CD4-positive, alpha-beta T cell treated with Interferon gamma for 1 hour (primary cell): ENCODE data around the gene INTS14.
"Not testable (repeated sequence)": the region's sequence is repeated elsewhere in the genome, so short reads cannot be mapped to it uniquely, and the experiment has no call there.

ENCODE experiments used
- DNase-seq: peaks from one replicate; pipeline ENCODE4 v3.0.0-alpha.2; 2020

INTS14 gene

GRCh38 chr15:65630760-65631159 lies 19.8 kb upstream of the INTS14 start:
- DNase-seq: no peak

GRCh38 chr15:65629548-65629947 lies 18.6 kb upstream of the INTS14 start:
- DNase-seq: no peak

- DNase-seq: no peak
These were observed 15.9 kb upstream of the INTS14 start for GRCh38 chr15:65626856-65627255.

GRCh38 chr15:65623103-65623502 lies 12.2 kb upstream of the INTS14 start:
- DNase-seq: no peak

- DNase-seq: no peak
These were observed 10.7 kb upstream of the INTS14 start, which contains the start of gene SLC24A1 for GRCh38 chr15:65621638-65622037. TSS of gene SLC24A1 (plus strand) at chr15:65621938. CDS start at chr15:65624081, 2,143 bp downstream.

- no peak for DNase-seq
These were observed 9.9 kb upstream of the INTS14 start for GRCh38 chr15:65620833-65621232.

GRCh38 chr15:65619626-65620290 lies 8.8 kb upstream of the INTS14 start:
- DNase-seq: no peak

GRCh38 chr15:65618560-65619109 lies 7.7 kb upstream of the INTS14 start:
- DNase-seq: no peak

GRCh38 chr15:65615887-65616286 lies 5.0 kb upstream of the INTS14 start:
- DNase-seq: not testable (repeated sequence)

- DNase-seq: no peak
These were observed 2.2 kb upstream of the INTS14 start for GRCh38 chr15:65612949-65613744.

- no peak for DNase-seq
These were observed 1.6 kb upstream of the INTS14 start for GRCh38 chr15:65612616-65612946.

GRCh38 chr15:65611888-65612615 lies 1.1 kb upstream of the INTS14 start:
- DNase-seq: no peak

GRCh38 chr15:65603559-65603958 lies 7.4 kb downstream of the INTS14 start:
- no peak for DNase-seq

- no peak for DNase-seq
These were observed 7.8 kb downstream of the INTS14 start for GRCh38 chr15:65603134-65603533.

GRCh38 chr15:65599677-65600076 lies 11.3 kb downstream of the INTS14 start:
- DNase-seq: no peak

- DNase-seq: no peak
These were observed 12.5 kb downstream of the INTS14 start for GRCh38 chr15:65598468-65598867.

- no peak for DNase-seq
These were observed 15.0 kb downstream of the INTS14 start for GRCh38 chr15:65595960-65596359.

GRCh38 chr15:65587094-65587493 lies 23.8 kb downstream of the INTS14 start:
- DNase-seq: no peak

GRCh38 chr15:65584241-65584640 lies 26.7 kb downstream of the INTS14 start:
- no peak for DNase-seq

GRCh38 chr15:65583701-65584100 lies 27.2 kb downstream of the INTS14 start:
- peak; percentile 55 for DNase-seq

- DNase-seq: no peak
These were observed 30.6 kb downstream of the INTS14 start for GRCh38 chr15:65580287-65580686.

- DNase-seq: no peak
These were observed 31.2 kb downstream of the INTS14 start for GRCh38 chr15:65579762-65580161.

GRCh38 chr15:65578904-65579728 lies 31.8 kb downstream of the INTS14 start:
- DNase-seq: no peak
